Measurements from ENCODE around the gene GABRA5. TPM values are rescaled to one million over a fixed set of nuclear protein-coding genes. Genes with fewer than 3 reads are reported as not detected.

The GABRA5 gene
- total RNA-seq, 1 experiment from 2014 or later = not detected

- intact Hi-C loops (cut with micrococcal nuclease; ENCODE audit: unreplicated experiment) = no loop called here
- DNase-seq (ENCODE audit: low read depth, low spot score) (no peak), ATAC-seq (no peak)
- in situ Hi-C loops (cut with HindIII; ENCODE audit: low pct_unique_long_range_greater_than_20kb, low sequenced_read_pairs) = no loop called here
- POLR2A ChIA-PET = no interaction called here
- no peak for TF ChIP-seq TCF7L2 (IDR thresholded peaks at IDR 0.05; ENCODE audit: low read depth, low read length)
- no peak for TF ChIP-seq REST (IDR thresholded peaks at IDR 0.05; ENCODE audit: insufficient read depth in 1 of 2, low read depth in 2 of 2, low read length in 1 of 2)
- TF ChIP-seq SIN3A (IDR thresholded peaks at IDR 0.05; ENCODE audit: borderline replicate concordance, insufficient read depth, low read depth, low read length) = no peak
- TF ChIP-seq CTCF (IDR thresholded peaks at IDR 0.05) = no peak
- no peak for TF ChIP-seq POLR2AphosphoS5 (IDR thresholded peaks at IDR 0.05; ENCODE audit: low read depth, low read length)
- H3K27ac ChIP-seq (ENCODE audit: low read length) = no peak overlapping the region
- no TSS peak for BruUV-seq (replicated peaks)
- no peaks in the 10 kb centered on the region for H3K36me3 ChIP-seq (ENCODE audit: control insufficient read depth, insufficient read depth, low read length)
- H3K9me3 ChIP-seq (ENCODE audit: control insufficient read depth, insufficient read depth, low read depth, low read length) = no peaks in the 10 kb centered on the region
- CTCF ChIA-PET = no interaction called here
- H3K4me1 ChIP-seq (ENCODE audit: control insufficient read depth, insufficient read depth, low read length) = no peaks in the 10 kb centered on the region
- H3K27me3 ChIP-seq (ENCODE audit: control insufficient read depth, insufficient read depth, low read length) = no peaks in the 10 kb centered on the region
- no peak overlapping the region for H3K4me3 ChIP-seq (ENCODE audit: low read depth in 2 of 2, low read length in 2 of 2)
Measured at GRCh38 chr15:26873846-26874245, 7.0 kb downstream of the GABRA5 start.

DNA sequence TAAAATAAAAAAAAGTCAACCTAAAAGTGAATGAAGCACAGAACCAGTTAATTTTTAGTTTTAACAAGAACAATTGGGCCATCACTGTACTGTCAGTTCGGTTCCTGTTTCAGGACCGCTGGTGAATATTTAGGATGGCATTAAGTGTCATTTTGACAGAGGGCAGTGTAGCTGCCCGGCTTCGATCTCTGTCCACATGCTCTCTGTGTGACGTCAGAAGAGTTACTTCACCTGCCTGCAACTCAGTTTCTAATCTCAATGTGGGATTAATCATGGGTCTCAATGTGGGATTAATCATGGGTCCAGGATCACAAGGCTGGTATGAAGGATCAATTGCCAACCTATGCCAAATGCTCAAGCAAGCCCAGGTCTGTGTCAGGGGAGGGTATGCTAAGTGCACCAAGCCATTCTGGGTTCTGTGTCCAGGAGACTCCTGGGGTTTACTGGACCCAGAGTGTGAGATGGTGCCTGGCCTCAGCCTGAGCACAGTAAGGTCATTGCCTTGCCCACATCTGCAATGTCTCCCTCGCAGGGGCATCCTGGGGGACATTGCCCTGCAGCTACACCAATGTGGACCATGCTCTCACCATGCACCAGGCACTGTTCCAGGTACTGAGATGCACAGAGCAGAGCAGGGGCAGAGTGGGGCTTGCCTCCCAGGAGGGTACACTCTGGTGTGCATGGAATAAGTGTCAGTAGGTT is 8.1 kb downstream of the GABRA5 start:
- Histone ChIP-seq H3K4me3 (ENCODE audit: low read depth in 2 of 2, low read length in 2 of 2) (no peak overlapping the region), H3K4me1 (ENCODE audit: control insufficient read depth, insufficient read depth, low read length) (no peaks in the 10 kb centered on the region), H3K27ac (ENCODE audit: low read length) (no peak overlapping the region), H3K36me3 (ENCODE audit: control insufficient read depth, insufficient read depth, low read length) (no peaks in the 10 kb centered on the region), H3K9me3 (ENCODE audit: control insufficient read depth, insufficient read depth, low read depth, low read length) (no peaks in the 10 kb centered on the region), H3K27me3 (ENCODE audit: control insufficient read depth, insufficient read depth, low read length) (no peaks in the 10 kb centered on the region)
- in situ Hi-C loops (cut with HindIII; ENCODE audit: low pct_unique_long_range_greater_than_20kb, low sequenced_read_pairs) = no loop called here
- TF ChIP-seq TCF7L2 (IDR thresholded peaks at IDR 0.05; ENCODE audit: low read depth, low read length) = no peak
- no peak for TF ChIP-seq SIN3A (IDR thresholded peaks at IDR 0.05; ENCODE audit: borderline replicate concordance, insufficient read depth, low read depth, low read length)
- no peak for TF ChIP-seq POLR2AphosphoS5 (IDR thresholded peaks at IDR 0.05; ENCODE audit: low read depth, low read length)
- TF ChIP-seq REST (IDR thresholded peaks at IDR 0.05; ENCODE audit: insufficient read depth in 1 of 2, low read depth in 2 of 2, low read length in 1 of 2) = no peak
- no peak for TF ChIP-seq CTCF (IDR thresholded peaks at IDR 0.05)
- ATAC-seq = no peak
- DNase-seq (ENCODE audit: low read depth, low spot score) = no peak
- BruUV-seq (replicated peaks) = no TSS peak
- CTCF ChIA-PET = no interaction called here
- POLR2A ChIA-PET = no interaction called here
- intact Hi-C loops (cut with micrococcal nuclease; ENCODE audit: unreplicated experiment) = no loop called here

All from Panc1 (cell line).